Caco-2 (cell line): ENCODE results near the gene PRKAG2. TPM values are rescaled to one million over a fixed set of nuclear protein-coding genes. Genes with fewer than 3 reads are reported as not detected.

ENCODE experiments used
- BruUV-seq: library from RNA; stranded (reverse); fragments of 400-500 nt; replicated peaks from 2 replicates; lab custom pipeline; 2021; lab: Mats Ljungman, UMichigan
- CTCF ChIA-PET: fragments of 300-600 bp; sonication (Branson Sonifier 250); formaldehyde crosslinking; loops from one replicate; lab custom pipeline; 2022; ENCODE audit warnings: antibody characterized with exemption; lab: Charles Lee
- POLR2A ChIA-PET: fragments of 300-600 bp; sonication (Branson Sonifier 250); formaldehyde crosslinking; loops from one replicate; lab custom pipeline; 2022; ENCODE audit warnings: antibody characterized with exemption; lab: Charles Lee
- DNase-seq, 2 experiments: peaks; one replicate each; pipeline versions ENCODE4 v3.0.0 to v3.0.0-alpha.2; 2020 to 2022
- H3K27me3 ChIP-seq: replicated peaks from 2 replicates; pipeline ENCODE4 v1.6.0; 2011; ENCODE audit warnings: low read length; ENCODE audit not compliant: control insufficient read depth, insufficient read depth
- H3K36me3 ChIP-seq: 2 replicates; pipeline ENCODE4 v1.5.1; 2011; ENCODE audit warnings: low read length; ENCODE audit not compliant: control insufficient read depth, insufficient read depth
- H3K4me1 ChIP-seq: fragments of 250-450 bp; sonication (Bioruptor Pico); 2 replicates; pipeline ENCODE4 v1.5.1; 2020; ENCODE audit warnings: mild to moderate bottlenecking
- H3K4me3 ChIP-seq: 2 replicates; pipeline ENCODE4 v1.5.1; 2011; ENCODE audit warnings: low read depth, mild to moderate bottlenecking, control low read depth, low read length
- H3K9me3 ChIP-seq: fragments of 250-450 bp; sonication (Bioruptor Pico); 2 replicates; pipeline ENCODE4 v1.5.1; 2020; ENCODE audit warnings: mild to moderate bottlenecking, moderate library complexity
- H3K27ac Mint-ChIP-seq: one replicate; pipeline ENCODE4 v1.8.0; 2022; ENCODE audit warnings: mixed read lengths; ENCODE audit not compliant: unreplicated experiment
- H3K27me3 Mint-ChIP-seq: one replicate; pipeline ENCODE4 v1.8.0; 2022; ENCODE audit warnings: mixed read lengths; ENCODE audit not compliant: insufficient read depth, unreplicated experiment
- H3K36me3 Mint-ChIP-seq: one replicate; pipeline ENCODE4 v1.8.0; 2022; ENCODE audit warnings: mild to moderate bottlenecking, mixed read lengths; ENCODE audit not compliant: insufficient read depth, unreplicated experiment
- H3K4me1 Mint-ChIP-seq: one replicate; pipeline ENCODE4 v1.8.0; 2022; ENCODE audit warnings: low read depth, mixed read lengths; ENCODE audit not compliant: unreplicated experiment
- H3K4me3 Mint-ChIP-seq: one replicate; pipeline ENCODE4 v1.8.0; 2022; ENCODE audit warnings: mild to moderate bottlenecking, moderate library complexity, mixed read lengths; ENCODE audit not compliant: unreplicated experiment
- H3K9me3 Mint-ChIP-seq: one replicate; pipeline ENCODE4 v1.8.0; 2022; ENCODE audit warnings: mixed read lengths; ENCODE audit not compliant: unreplicated experiment
- CTCF ChIP-seq, 2 experiments: fragments of 200-600 bp in 1 of 2; IDR thresholded peaks; 1 replicate in 1 of 2; 2 replicates in 1 of 2; pipeline versions ENCODE4 v1.5.1 to v1.8.0; 2011 to 2022; ENCODE audit warnings: antibody characterized with exemption in 1 of 2, control low read depth in 1 of 2, inconsistent platforms in 1 of 2, low read depth in 1 of 2, low read length in 1 of 2, mild to moderate bottlenecking in 1 of 2, moderate library complexity in 1 of 2; ENCODE audit not compliant: insufficient read depth in 1 of 2, severe bottlenecking in 1 of 2, unreplicated experiment in 1 of 2
- intact Hi-C: fragments of 100-400 bp; cut with micrococcal nuclease; formaldehyde crosslinking; loops from one replicate; pipeline ENCODE4 v1.10.0; 2022; ENCODE audit not compliant: unreplicated experiment
- total RNA-seq: library from RNA; stranded (reverse); gene quantifications from 2 replicates; pipeline ENCODE4 v1.2.3, GENCODE V29; 2022

Gene PRKAG2
- total RNA-seq, 1 experiment from 2014 or later: 15.9 TPM

GRCh38 chr7:151897161-151897731 is 20.3 kb upstream of the PRKAG2 start:
- Histone ChIP-seq H3K4me1 (no peaks in the 10 kb centered on the region), H3K36me3 (no peaks in the 10 kb centered on the region), H3K27me3 (no peaks in the 10 kb centered on the region), H3K4me3 (peak overlapping the region; percentile 13; the same call in 1 of the 2 replicates), H3K9me3 (no peaks in the 10 kb centered on the region)
- no peaks in the 10 kb centered on the region for H3K9me3 Mint-ChIP-seq
- peak in 1 of 2 experiments; percentile 33 for DNase-seq
- no peak overlapping the region for H3K27ac Mint-ChIP-seq
- no peaks in the 10 kb centered on the region for H3K36me3 Mint-ChIP-seq
- CTCF ChIA-PET: no interaction called here
- no peaks in the 10 kb centered on the region for H3K4me1 Mint-ChIP-seq
- no TSS peak for BruUV-seq
- POLR2A ChIA-PET: no interaction called here
- peaks cover 15% of the 10 kb centered on the region for H3K27me3 Mint-ChIP-seq
- peak overlapping the region; percentile 57 for H3K4me3 Mint-ChIP-seq
- TF ChIP-seq CTCF (IDR thresholded peaks at IDR 0.05; ENCODE audit: insufficient read depth in 1 of 2, low read depth in 1 of 2, low read length in 1 of 2, severe bottlenecking in 1 of 2, unreplicated experiment in 1 of 2): peak in 1 of 2 experiments; percentile 8
- intact Hi-C loops: no loop called here

GRCh38 chr7:151896486-151896885 is 19.6 kb upstream of the PRKAG2 start:
- H3K27me3 ChIP-seq: no peaks in the 10 kb centered on the region
- Mint-ChIP-seq H3K27ac (no peak overlapping the region), H3K9me3 (no peaks in the 10 kb centered on the region), H3K27me3 (peaks cover 15% of the 10 kb centered on the region), H3K4me3 (no peak overlapping the region), H3K4me1 (peaks cover 3% of the 10 kb centered on the region), H3K36me3 (no peaks in the 10 kb centered on the region)
- CTCF ChIA-PET: no interaction called here
- TF ChIP-seq CTCF (IDR thresholded peaks at IDR 0.05; ENCODE audit: insufficient read depth in 1 of 2, low read depth in 1 of 2, low read length in 1 of 2, severe bottlenecking in 1 of 2, unreplicated experiment in 1 of 2): no peak
- no peaks in the 10 kb centered on the region for H3K9me3 ChIP-seq
- POLR2A ChIA-PET: no interaction called here
- H3K4me1 ChIP-seq: no peaks in the 10 kb centered on the region
- H3K4me3 ChIP-seq: no peak overlapping the region
- BruUV-seq: no TSS peak
- peak in 1 of 2 experiments; percentile 23 for DNase-seq
- H3K36me3 ChIP-seq: no peaks in the 10 kb centered on the region
- intact Hi-C loops: no loop called here

GRCh38 chr7:151896086-151896485 is 19.2 kb upstream of the PRKAG2 start:
- POLR2A ChIA-PET: no interaction called here
- Mint-ChIP-seq H3K9me3 (no peaks in the 10 kb centered on the region), H3K27me3 (peaks cover 15% of the 10 kb centered on the region), H3K4me3 (no peak overlapping the region), H3K36me3 (no peaks in the 10 kb centered on the region), H3K27ac (no peak overlapping the region), H3K4me1 (peaks cover 6% of the 10 kb centered on the region)
- Histone ChIP-seq H3K36me3 (no peaks in the 10 kb centered on the region), H3K4me1 (no peaks in the 10 kb centered on the region), H3K4me3 (no peak overlapping the region), H3K27me3 (no peaks in the 10 kb centered on the region), H3K9me3 (no peaks in the 10 kb centered on the region)
- no peak for TF ChIP-seq CTCF (IDR thresholded peaks at IDR 0.05; ENCODE audit: insufficient read depth in 1 of 2, low read depth in 1 of 2, low read length in 1 of 2, severe bottlenecking in 1 of 2, unreplicated experiment in 1 of 2)
- intact Hi-C loops: no loop called here
- CTCF ChIA-PET: no interaction called here
- no TSS peak for BruUV-seq
- DNase-seq: peak in 1 of 2 experiments; percentile 27
